ENCODE data around the gene GRB10.

DNA sequence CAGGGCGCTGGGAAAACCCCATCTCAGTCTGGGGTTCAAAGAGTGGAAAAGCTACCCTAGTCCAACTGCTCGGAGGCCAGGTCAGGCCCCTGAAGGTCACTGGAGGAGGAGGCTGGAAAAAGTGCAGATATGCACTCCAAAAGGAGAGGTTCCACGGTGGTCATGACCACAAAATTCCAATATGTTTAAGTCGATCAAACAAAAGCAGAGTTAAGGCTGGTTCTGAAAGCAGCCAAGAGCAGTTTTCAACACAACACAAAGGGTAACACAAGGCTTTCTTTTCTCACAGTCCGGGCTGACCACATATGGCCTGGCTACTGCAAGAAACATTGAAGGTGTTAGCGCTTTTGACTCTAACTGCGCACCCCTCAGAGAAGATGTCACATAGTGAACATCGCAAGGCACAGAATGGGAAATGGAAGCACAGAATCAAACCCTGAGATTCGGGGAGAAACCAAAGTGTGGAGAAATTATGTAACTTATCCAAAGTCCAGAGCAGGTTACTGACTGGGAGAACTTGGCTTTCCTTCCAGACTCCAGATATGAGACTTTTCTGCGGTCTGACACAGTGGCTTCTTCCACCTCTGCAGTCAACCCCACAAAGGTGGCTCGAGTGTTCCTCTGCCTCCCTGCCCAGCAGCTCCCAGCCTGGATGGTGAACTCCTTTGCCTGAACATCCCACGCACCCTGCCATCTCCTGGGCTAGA is 1.3 kb upstream of the GRB10 start:
- no peak for TF ChIP-seq JUN (IDR thresholded peaks at IDR 0.05; ENCODE audit: borderline replicate concordance, insufficient read depth, insufficient read length, low read depth)
- TF ChIP-seq, protein P1, sequence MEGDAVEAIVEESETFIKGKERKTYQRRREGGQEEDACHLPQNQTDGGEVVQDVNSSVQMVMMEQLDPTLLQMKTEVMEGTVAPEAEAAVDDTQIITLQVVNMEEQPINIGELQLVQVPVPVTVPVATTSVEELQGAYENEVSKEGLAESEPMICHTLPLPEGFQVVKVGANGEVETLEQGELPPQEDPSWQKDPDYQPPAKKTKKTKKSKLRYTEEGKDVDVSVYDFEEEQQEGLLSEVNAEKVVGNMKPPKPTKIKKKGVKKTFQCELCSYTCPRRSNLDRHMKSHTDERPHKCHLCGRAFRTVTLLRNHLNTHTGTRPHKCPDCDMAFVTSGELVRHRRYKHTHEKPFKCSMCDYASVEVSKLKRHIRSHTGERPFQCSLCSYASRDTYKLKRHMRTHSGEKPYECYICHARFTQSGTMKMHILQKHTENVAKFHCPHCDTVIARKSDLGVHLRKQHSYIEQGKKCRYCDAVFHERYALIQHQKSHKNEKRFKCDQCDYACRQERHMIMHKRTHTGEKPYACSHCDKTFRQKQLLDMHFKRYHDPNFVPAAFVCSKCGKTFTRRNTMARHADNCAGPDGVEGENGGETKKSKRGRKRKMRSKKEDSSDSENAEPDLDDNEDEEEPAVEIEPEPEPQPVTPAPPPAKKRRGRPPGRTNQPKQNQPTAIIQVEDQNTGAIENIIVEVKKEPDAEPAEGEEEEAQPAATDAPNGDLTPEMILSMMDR (IDR thresholded peaks at IDR 0.05; ENCODE audit: extremely low read depth in 1 of 2, insufficient read depth in 1 of 2, low read depth in 1 of 2, low read length in 2 of 2) = no peak

All from endothelial cell of umbilical vein (primary cell).